Measurements from ENCODE around the gene SMYD5. TPM values are rescaled to one million over a fixed set of nuclear protein-coding genes. Genes with fewer than 3 reads are reported as not detected.
A peak's percentile ranks its signal among the peaks of the same experiment; 100 is the strongest.
"Not testable (repeated sequence)": the region's sequence is repeated elsewhere in the genome, so short reads cannot be mapped to it uniquely, and the experiment has no call there.

Gene SMYD5
- total RNA-seq, 1 donor from 2014 or later = 18.8 TPM

- Histone ChIP-seq H3K4me3 (ENCODE audit: low read length in 3 of 3) (peak overlapping the region; percentile 72 to 79 (median 76)), H3K9ac (ENCODE audit: low read depth in 1 of 3, low read length in 3 of 3) (peak overlapping the region in 2 of 3 donors; percentile 62 to 72), H3K27me3 (ENCODE audit: control insufficient read depth in 3 of 3, insufficient read depth in 3 of 3, low read length in 3 of 3) (peaks cover 40 to 58% (median 44%) of the 10 kb centered on the region in 3 donors), H3K4me1 (ENCODE audit: control insufficient read depth in 3 of 3, insufficient read depth in 3 of 3, low read length in 3 of 3) (peaks cover 23 to 29% (median 25%) of the 10 kb centered on the region in 3 donors), H3K27ac (ENCODE audit: low read depth, low read length) (peak overlapping the region; percentile 87), H3K9me3 (ENCODE audit: control insufficient read depth in 3 of 3, low read length in 3 of 3) (no peaks in the 10 kb centered on the region), H3K36me3 (ENCODE audit: control insufficient read depth in 3 of 3, insufficient read depth in 3 of 3, low read length in 3 of 3) (no peaks in the 10 kb centered on the region)
These were observed 38.3 kb upstream of the SMYD5 start for GRCh38 chr2:73175663-73176204.

- H3K4me3 ChIP-seq (ENCODE audit: low read length in 3 of 3) = peak overlapping the region; percentile 72 to 79 (median 76)
- H3K27me3 ChIP-seq (ENCODE audit: control insufficient read depth in 3 of 3, insufficient read depth in 3 of 3, low read length in 3 of 3) = peaks cover 40 to 58% (median 44%) of the 10 kb centered on the region in 3 donors
- H3K4me1 ChIP-seq (ENCODE audit: control insufficient read depth in 3 of 3, insufficient read depth in 3 of 3, low read length in 3 of 3) = peaks cover 23 to 29% (median 25%) of the 10 kb centered on the region in 3 donors
- no peaks in the 10 kb centered on the region for H3K36me3 ChIP-seq (ENCODE audit: control insufficient read depth in 3 of 3, insufficient read depth in 3 of 3, low read length in 3 of 3)
- no peaks in the 10 kb centered on the region for H3K9me3 ChIP-seq (ENCODE audit: control insufficient read depth in 3 of 3, low read length in 3 of 3)
- peak overlapping the region; percentile 51 to 76 (median 71) for H3K9ac ChIP-seq (ENCODE audit: low read depth in 1 of 3, low read length in 3 of 3)
- H3K27ac ChIP-seq (ENCODE audit: low read depth, low read length) = peak overlapping the region; percentile 87
These were observed 37.7 kb upstream of the SMYD5 start for GRCh38 chr2:73176205-73176880.

- H3K4me3 ChIP-seq (ENCODE audit: low read length in 3 of 3) = peak overlapping the region; percentile 72 to 79 (median 76)
- H3K36me3 ChIP-seq (ENCODE audit: control insufficient read depth in 3 of 3, insufficient read depth in 3 of 3, low read length in 3 of 3) = no peaks in the 10 kb centered on the region
- H3K4me1 ChIP-seq (ENCODE audit: control insufficient read depth in 3 of 3, insufficient read depth in 3 of 3, low read length in 3 of 3) = peaks cover 23 to 29% (median 25%) of the 10 kb centered on the region in 3 donors
- peaks cover 40 to 58% (median 44%) of the 10 kb centered on the region in 3 donors for H3K27me3 ChIP-seq (ENCODE audit: control insufficient read depth in 3 of 3, insufficient read depth in 3 of 3, low read length in 3 of 3)
- H3K9ac ChIP-seq (ENCODE audit: low read depth in 1 of 3, low read length in 3 of 3) = peak overlapping the region; percentile 51 to 76 (median 71)
- no peaks in the 10 kb centered on the region for H3K9me3 ChIP-seq (ENCODE audit: control insufficient read depth in 3 of 3, low read length in 3 of 3)
- H3K27ac ChIP-seq (ENCODE audit: low read depth, low read length) = peak overlapping the region; percentile 87
These were observed 37.0 kb upstream of the SMYD5 start for GRCh38 chr2:73176881-73177644.

GRCh38 chr2:73177645-73178255 is 36.3 kb upstream of the SMYD5 start:
- H3K9ac ChIP-seq (ENCODE audit: low read depth in 1 of 3, low read length in 3 of 3) = peak overlapping the region in 2 of 3 donors; percentile 20 to 57
- peaks cover 40 to 56% (median 44%) of the 10 kb centered on the region in 3 donors for H3K27me3 ChIP-seq (ENCODE audit: control insufficient read depth in 3 of 3, insufficient read depth in 3 of 3, low read length in 3 of 3)
- H3K9me3 ChIP-seq (ENCODE audit: control insufficient read depth in 3 of 3, low read length in 3 of 3) = no peaks in the 10 kb centered on the region
- peak overlapping the region; percentile 38 to 79 (median 76) for H3K4me3 ChIP-seq (ENCODE audit: low read length in 3 of 3)
- H3K27ac ChIP-seq (ENCODE audit: low read depth, low read length) = no peak overlapping the region
- no peaks in the 10 kb centered on the region for H3K36me3 ChIP-seq (ENCODE audit: control insufficient read depth in 3 of 3, insufficient read depth in 3 of 3, low read length in 3 of 3)
- H3K4me1 ChIP-seq (ENCODE audit: control insufficient read depth in 3 of 3, insufficient read depth in 3 of 3, low read length in 3 of 3) = peaks cover 23 to 29% (median 25%) of the 10 kb centered on the region in 3 donors

- H3K9ac ChIP-seq (ENCODE audit: low read depth in 1 of 3, low read length in 3 of 3) = no peak overlapping the region
- H3K4me3 ChIP-seq (ENCODE audit: low read length in 3 of 3) = no peak overlapping the region
- H3K4me1 ChIP-seq (ENCODE audit: control insufficient read depth in 3 of 3, insufficient read depth in 3 of 3, low read length in 3 of 3) = no peaks in the 10 kb centered on the region
- H3K27ac ChIP-seq (ENCODE audit: low read depth, low read length) = no peak overlapping the region
- H3K36me3 ChIP-seq (ENCODE audit: control insufficient read depth in 3 of 3, insufficient read depth in 3 of 3, low read length in 3 of 3) = no peaks in the 10 kb centered on the region
- H3K9me3 ChIP-seq (ENCODE audit: control insufficient read depth in 3 of 3, low read length in 3 of 3) = no peaks in the 10 kb centered on the region
- H3K27me3 ChIP-seq (ENCODE audit: control insufficient read depth in 3 of 3, insufficient read depth in 3 of 3, low read length in 3 of 3) = peaks cover 0 to 10% (median 0%) of the 10 kb centered on the region in 3 donors
These were observed 28.1 kb upstream of the SMYD5 start for GRCh38 chr2:73185965-73186364.

- Histone ChIP-seq H3K27me3 (ENCODE audit: control insufficient read depth in 3 of 3, insufficient read depth in 3 of 3, low read length in 3 of 3) (peaks cover 0 to 10% (median 0%) of the 10 kb centered on the region in 3 donors), H3K9me3 (ENCODE audit: control insufficient read depth in 3 of 3, low read length in 3 of 3) (no peaks in the 10 kb centered on the region), H3K4me3 (ENCODE audit: low read length in 3 of 3) (no peak overlapping the region), H3K27ac (ENCODE audit: low read depth, low read length) (no peak overlapping the region), H3K4me1 (ENCODE audit: control insufficient read depth in 3 of 3, insufficient read depth in 3 of 3, low read length in 3 of 3) (no peaks in the 10 kb centered on the region), H3K9ac (ENCODE audit: low read depth in 1 of 3, low read length in 3 of 3) (no peak overlapping the region), H3K36me3 (ENCODE audit: control insufficient read depth in 3 of 3, insufficient read depth in 3 of 3, low read length in 3 of 3) (no peaks in the 10 kb centered on the region)
These were observed 26.5 kb upstream of the SMYD5 start for GRCh38 chr2:73187549-73187948.

GRCh38 chr2:73197579-73197978 is 16.5 kb upstream of the SMYD5 start:
- no peak overlapping the region for H3K9ac ChIP-seq (ENCODE audit: low read depth in 1 of 3, low read length in 3 of 3)
- H3K4me3 ChIP-seq (ENCODE audit: low read length in 3 of 3) = no peak overlapping the region
- H3K27me3 ChIP-seq (ENCODE audit: control insufficient read depth in 3 of 3, insufficient read depth in 3 of 3, low read length in 3 of 3) = peaks cover 20 to 27% (median 24%) of the 10 kb centered on the region in 3 donors
- no peak overlapping the region for H3K27ac ChIP-seq (ENCODE audit: low read depth, low read length)
- no peaks in the 10 kb centered on the region for H3K9me3 ChIP-seq (ENCODE audit: control insufficient read depth in 3 of 3, low read length in 3 of 3)
- no peaks in the 10 kb centered on the region for H3K36me3 ChIP-seq (ENCODE audit: control insufficient read depth in 3 of 3, insufficient read depth in 3 of 3, low read length in 3 of 3)
- peaks cover 0 to 6% (median under 1%) of the 10 kb centered on the region in 3 donors for H3K4me1 ChIP-seq (ENCODE audit: control insufficient read depth in 3 of 3, insufficient read depth in 3 of 3, low read length in 3 of 3)

- H3K36me3 ChIP-seq (ENCODE audit: control insufficient read depth in 3 of 3, insufficient read depth in 3 of 3, low read length in 3 of 3); H3K9ac ChIP-seq (ENCODE audit: low read depth in 1 of 3, low read length in 3 of 3): not testable (repeated sequence)
These were observed 13.8 kb upstream of the SMYD5 start for GRCh38 chr2:73200281-73200680.

GRCh38 chr2:73202156-73203054 is 11.6 kb upstream of the SMYD5 start, which contains the start of gene NOTO:
Gene NOTO (plus strand): TSS chr2:73202574. CDS start chr2:73202667, 93 bp downstream.
- Histone ChIP-seq H3K36me3 (ENCODE audit: control insufficient read depth in 3 of 3, insufficient read depth in 3 of 3, low read length in 3 of 3) (no peaks in the 10 kb centered on the region), H3K27me3 (ENCODE audit: control insufficient read depth in 3 of 3, insufficient read depth in 3 of 3, low read length in 3 of 3) (peaks cover 44 to 52% (median 50%) of the 10 kb centered on the region in 3 donors), H3K9ac (ENCODE audit: low read depth in 1 of 3, low read length in 3 of 3) (no peak within 1 kb of the TSS), H3K27ac (ENCODE audit: low read depth, low read length) (no peak within 1 kb of the TSS), H3K4me3 (ENCODE audit: low read length in 3 of 3) (peak within 1 kb of the TSS in 1 of 3 donors; percentile 35), H3K4me1 (ENCODE audit: control insufficient read depth in 3 of 3, insufficient read depth in 3 of 3, low read length in 3 of 3) (peaks cover 0 to 7% (median 6%) of the 10 kb centered on the region in 3 donors), H3K9me3 (ENCODE audit: control insufficient read depth in 3 of 3, low read length in 3 of 3) (no peaks in the 10 kb centered on the region)

More at GRCh38 chr2:73200281-73200680, 13.8 kb upstream of the SMYD5 start:
- H3K4me1 ChIP-seq (ENCODE audit: control insufficient read depth in 3 of 3, insufficient read depth in 3 of 3, low read length in 3 of 3); H3K4me3 ChIP-seq (ENCODE audit: low read length in 3 of 3); H3K9me3 ChIP-seq (ENCODE audit: control insufficient read depth in 3 of 3, low read length in 3 of 3); H3K27ac ChIP-seq (ENCODE audit: low read depth, low read length): not testable (repeated sequence)
- H3K27me3 ChIP-seq (ENCODE audit: control insufficient read depth in 3 of 3, insufficient read depth in 3 of 3, low read length in 3 of 3) = peaks cover 39 to 46% (median 43%) of the 10 kb centered on the region in 3 donors

Data from skeletal muscle tissue (tissue), 4 donors.